ENCODE data around the gene SPAG16. TPM values are rescaled to one million over a fixed set of nuclear protein-coding genes. Genes with fewer than 3 reads are reported as not detected.

Gene SPAG16
- total RNA-seq, 4 donors from 2014 or later, result 1.1 to 8.8 (median 6.3) TPM

DNA sequence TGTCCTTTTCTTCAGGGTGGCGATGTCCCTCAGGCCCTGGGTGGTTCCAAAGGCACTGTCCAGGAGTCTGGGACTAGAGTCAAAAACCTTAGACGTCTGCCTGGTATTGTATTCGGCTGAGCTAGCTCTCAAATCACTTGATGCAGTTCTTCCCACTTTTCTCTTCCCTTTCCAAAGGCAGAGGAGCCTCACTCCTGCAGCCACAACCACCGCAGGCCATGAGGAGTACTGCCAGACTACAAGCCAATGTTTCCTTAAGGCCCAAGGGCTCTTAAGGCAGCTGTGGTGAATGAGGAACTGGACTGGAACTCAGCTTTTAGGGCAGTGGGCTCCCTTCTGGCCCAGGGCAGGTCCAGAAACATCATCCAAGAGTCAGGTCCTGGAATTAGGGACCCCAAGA lies 360.7 kb downstream of the SPAG16 start:
- no peak overlapping the region for H3K27ac ChIP-seq
- no peak for ATAC-seq
- no peaks in the 10 kb centered on the region for H3K27me3 ChIP-seq
- no peaks in the 10 kb centered on the region for H3K9me3 ChIP-seq
- TF ChIP-seq POLR2A (IDR thresholded peaks at IDR 0.05), result no peak
- TF ChIP-seq, protein P1, sequence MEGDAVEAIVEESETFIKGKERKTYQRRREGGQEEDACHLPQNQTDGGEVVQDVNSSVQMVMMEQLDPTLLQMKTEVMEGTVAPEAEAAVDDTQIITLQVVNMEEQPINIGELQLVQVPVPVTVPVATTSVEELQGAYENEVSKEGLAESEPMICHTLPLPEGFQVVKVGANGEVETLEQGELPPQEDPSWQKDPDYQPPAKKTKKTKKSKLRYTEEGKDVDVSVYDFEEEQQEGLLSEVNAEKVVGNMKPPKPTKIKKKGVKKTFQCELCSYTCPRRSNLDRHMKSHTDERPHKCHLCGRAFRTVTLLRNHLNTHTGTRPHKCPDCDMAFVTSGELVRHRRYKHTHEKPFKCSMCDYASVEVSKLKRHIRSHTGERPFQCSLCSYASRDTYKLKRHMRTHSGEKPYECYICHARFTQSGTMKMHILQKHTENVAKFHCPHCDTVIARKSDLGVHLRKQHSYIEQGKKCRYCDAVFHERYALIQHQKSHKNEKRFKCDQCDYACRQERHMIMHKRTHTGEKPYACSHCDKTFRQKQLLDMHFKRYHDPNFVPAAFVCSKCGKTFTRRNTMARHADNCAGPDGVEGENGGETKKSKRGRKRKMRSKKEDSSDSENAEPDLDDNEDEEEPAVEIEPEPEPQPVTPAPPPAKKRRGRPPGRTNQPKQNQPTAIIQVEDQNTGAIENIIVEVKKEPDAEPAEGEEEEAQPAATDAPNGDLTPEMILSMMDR (IDR thresholded peaks at IDR 0.05 in 4 of 5, conservative IDR thresholded peaks at IDR 0.05 in 1 of 5), result no peak
- H3K4me3 ChIP-seq, result no peak overlapping the region
- H3K4me1 ChIP-seq, result no peaks in the 10 kb centered on the region
- DNase-seq, result no peak
- intact Hi-C loops (cut with DNase I; ENCODE audit: low total_unique reads), result no loop called here
- in situ Hi-C loops (cut with MboI; ENCODE audit: low sequenced_read_pairs in 4 of 4), result no loop called here
- H3K36me3 ChIP-seq, result no peaks in the 10 kb centered on the region

DNA sequence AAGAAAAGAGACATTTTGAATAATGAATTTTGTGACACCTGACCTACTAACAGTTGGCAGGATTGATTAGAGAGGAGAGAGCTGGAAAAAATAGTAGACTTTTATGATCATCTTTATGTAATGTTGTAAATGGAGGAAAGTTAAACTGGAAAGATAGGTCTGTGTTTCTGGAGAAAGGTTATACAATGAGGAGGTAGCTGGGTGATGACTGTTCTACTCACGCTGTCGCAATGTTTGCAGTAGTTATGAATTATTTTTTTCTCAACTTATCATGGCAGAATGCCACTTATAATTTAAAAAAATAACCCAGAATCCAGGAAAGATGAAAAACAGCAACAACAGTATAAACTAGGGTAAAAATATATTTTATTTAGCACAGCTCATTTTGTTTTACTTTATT lies 364.9 kb downstream of the SPAG16 start:
- Histone ChIP-seq H3K27me3 (no peaks in the 10 kb centered on the region), H3K9me3 (no peaks in the 10 kb centered on the region), H3K4me1 (no peaks in the 10 kb centered on the region), H3K36me3 (no peaks in the 10 kb centered on the region), H3K27ac (no peak overlapping the region), H3K4me3 (no peak overlapping the region)
- no peak for ATAC-seq
- DNase-seq, result no peak
- TF ChIP-seq, protein P1 (IDR thresholded peaks at IDR 0.05 in 4 of 5, conservative IDR thresholded peaks at IDR 0.05 in 1 of 5), result no peak
- TF ChIP-seq POLR2A (IDR thresholded peaks at IDR 0.05), result no peak
- intact Hi-C loops (cut with DNase I; ENCODE audit: low total_unique reads), result no loop called here
- in situ Hi-C loops (cut with MboI; ENCODE audit: low sequenced_read_pairs in 4 of 4), result no loop called here

DNA sequence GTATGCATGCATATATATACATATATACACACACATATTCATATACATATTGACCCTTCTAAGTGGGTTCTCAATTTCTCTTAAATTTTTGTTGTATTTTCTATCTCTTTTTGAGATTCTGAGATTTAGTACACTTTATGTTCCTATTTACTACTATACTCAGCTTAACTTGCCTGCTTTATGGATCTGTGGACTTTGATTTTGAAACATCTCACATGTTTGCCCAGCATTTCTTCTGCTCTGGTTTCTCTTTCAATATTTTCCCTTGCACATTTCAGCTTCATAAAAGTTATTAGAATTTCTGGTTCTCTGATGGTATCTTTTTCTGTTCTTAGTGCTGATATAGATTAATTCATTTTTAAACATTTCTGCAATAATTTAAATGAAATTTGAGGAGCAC lies 380.6 kb downstream of the SPAG16 start:
- ATAC-seq, result no peak
- Histone ChIP-seq H3K4me1 (no peaks in the 10 kb centered on the region), H3K27ac (no peak overlapping the region), H3K27me3 (no peaks in the 10 kb centered on the region), H3K36me3 (no peaks in the 10 kb centered on the region), H3K9me3 (no peaks in the 10 kb centered on the region), H3K4me3 (no peak overlapping the region)
- TF ChIP-seq, protein P1 (IDR thresholded peaks at IDR 0.05 in 4 of 5, conservative IDR thresholded peaks at IDR 0.05 in 1 of 5), result no peak
- no peak for TF ChIP-seq POLR2A (IDR thresholded peaks at IDR 0.05)
- in situ Hi-C loops (cut with MboI; ENCODE audit: low sequenced_read_pairs in 4 of 4) (no loop called here), intact Hi-C loops (cut with DNase I; ENCODE audit: low total_unique reads) (no loop called here)
- no peak for DNase-seq

DNA sequence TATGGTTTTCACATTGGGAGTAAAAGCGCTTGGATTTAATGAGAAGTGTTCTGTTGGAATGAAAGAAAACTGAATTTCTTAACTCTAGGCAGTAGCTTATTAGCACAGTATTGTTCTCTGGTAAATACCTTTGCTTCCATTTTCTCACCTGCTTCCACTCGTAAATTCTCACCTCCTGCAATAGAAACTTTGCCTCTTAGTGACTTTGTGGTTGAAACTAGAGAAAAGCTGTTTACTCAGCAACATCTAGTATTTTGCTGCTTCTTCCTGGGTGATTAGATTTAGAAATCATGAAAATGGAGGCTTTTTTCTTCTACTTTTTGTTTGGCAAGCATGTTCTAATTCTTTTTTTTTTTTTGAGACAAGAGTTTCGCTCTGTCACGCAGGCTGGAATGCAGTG lies 385.4 kb downstream of the SPAG16 start:
- intact Hi-C loops (cut with DNase I; ENCODE audit: low total_unique reads) (no loop called here), in situ Hi-C loops (cut with MboI; ENCODE audit: low sequenced_read_pairs in 4 of 4) (no loop called here)
- ATAC-seq, result no peak
- Histone ChIP-seq H3K4me1 (no peaks in the 10 kb centered on the region), H3K27me3 (no peaks in the 10 kb centered on the region), H3K27ac (no peak overlapping the region), H3K4me3 (no peak overlapping the region), H3K9me3 (no peaks in the 10 kb centered on the region), H3K36me3 (no peaks in the 10 kb centered on the region)
- no peak for TF ChIP-seq POLR2A (IDR thresholded peaks at IDR 0.05)
- TF ChIP-seq, protein P1 (IDR thresholded peaks at IDR 0.05 in 4 of 5, conservative IDR thresholded peaks at IDR 0.05 in 1 of 5), result no peak
- no peak for DNase-seq
